ENCODE results near the gene USP46. TPM values are rescaled to one million over a fixed set of nuclear protein-coding genes. Genes with fewer than 3 reads are reported as not detected.

Gene USP46
- total RNA-seq, 1 donor: 12.7 TPM

DNA sequence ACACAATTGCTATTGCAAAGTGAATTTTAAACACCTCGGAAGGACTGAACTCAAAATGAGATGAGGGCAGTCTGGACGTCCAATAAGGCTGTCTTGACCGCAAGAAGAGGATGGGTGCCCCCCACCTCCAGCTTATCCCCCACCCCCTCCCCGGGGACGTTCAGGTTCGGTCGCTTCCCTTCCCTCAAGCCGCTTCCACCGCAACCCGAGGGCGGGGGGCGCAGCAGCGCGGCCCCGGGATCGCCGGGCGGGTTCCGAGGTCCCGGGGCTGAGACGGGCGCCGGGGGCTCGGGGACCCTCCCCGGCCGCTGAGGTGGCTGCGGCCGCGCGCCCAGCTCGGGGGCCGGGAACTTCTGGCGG lies 480 bp downstream of the USP46 start:
- peak overlapping the region; percentile 76 for H3K4me3 ChIP-seq (ENCODE audit: low read depth, low read length)
- no peak for DNase-seq (ENCODE audit: low read depth)
- no peak for TF ChIP-seq CTCF (IDR thresholded peaks at IDR 0.05; ENCODE audit: insufficient read depth, low read length)

GRCh38 chr4:52657618-52658501 lies 1.2 kb downstream of the USP46 start:
- TF ChIP-seq CTCF (IDR thresholded peaks at IDR 0.05; ENCODE audit: insufficient read depth, low read length): no peak
- DNase-seq (ENCODE audit: low read depth): peak; percentile 48
- H3K4me3 ChIP-seq (ENCODE audit: low read depth, low read length): peak overlapping the region; percentile 76

GRCh38 chr4:52657292-52657617 lies 1.8 kb downstream of the USP46 start:
- TF ChIP-seq CTCF (IDR thresholded peaks at IDR 0.05; ENCODE audit: insufficient read depth, low read length): no peak
- DNase-seq (ENCODE audit: low read depth): no peak
- H3K4me3 ChIP-seq (ENCODE audit: low read depth, low read length): no peak overlapping the region

DNA sequence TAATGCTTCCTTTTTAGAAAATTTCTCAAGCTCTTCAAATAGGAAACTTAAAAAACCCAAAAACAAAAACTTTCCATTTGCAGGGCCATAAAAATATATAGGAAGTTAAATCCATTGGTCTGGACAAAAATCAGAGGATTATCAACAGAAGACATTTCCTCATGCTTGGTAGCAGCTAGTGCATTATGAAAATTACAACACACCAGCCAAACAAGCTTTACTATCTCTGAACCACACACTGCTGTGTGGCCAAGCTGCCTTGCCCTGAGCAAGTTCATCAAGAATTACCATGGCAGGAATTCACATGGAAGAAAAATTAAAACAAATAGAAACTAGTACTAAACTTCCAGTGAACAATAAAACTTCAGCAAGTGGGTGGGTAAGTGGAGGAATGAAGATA lies 3.6 kb downstream of the USP46 start:
- no peak overlapping the region for H3K4me3 ChIP-seq (ENCODE audit: low read depth, low read length)
- DNase-seq (ENCODE audit: low read depth): peak; percentile 41
- TF ChIP-seq CTCF (IDR thresholded peaks at IDR 0.05; ENCODE audit: insufficient read depth, low read length): no peak

DNA sequence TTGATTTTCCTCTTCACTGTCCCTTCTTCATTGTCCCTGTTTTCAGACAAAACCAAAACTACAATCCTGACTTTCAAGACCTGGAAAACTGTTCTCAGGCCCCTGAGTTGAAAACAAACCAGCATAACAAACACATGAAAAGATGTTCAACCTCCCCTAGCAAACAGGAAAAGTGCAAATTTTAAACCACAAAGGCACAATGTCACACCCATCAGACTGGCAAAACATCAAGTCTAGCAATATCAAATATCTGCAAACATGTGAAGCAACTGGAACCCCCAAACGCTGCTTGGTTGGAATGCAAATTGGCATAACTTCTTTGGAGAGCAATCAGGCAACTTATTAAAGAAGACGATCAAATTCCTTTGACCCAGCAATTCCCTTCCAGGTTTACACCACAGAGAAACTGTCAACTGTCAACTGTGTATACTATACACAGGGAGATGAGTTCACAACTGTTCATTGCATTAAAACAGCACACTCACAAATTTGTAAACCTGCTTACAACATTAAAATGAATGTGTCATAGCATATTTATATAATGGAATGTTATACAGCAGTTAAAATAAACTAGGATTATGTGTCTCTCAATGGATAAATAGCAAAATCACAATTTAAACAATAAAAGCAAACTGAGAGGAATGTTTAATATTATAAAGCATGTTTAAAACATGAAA lies 7.0 kb downstream of the USP46 start:
- TF ChIP-seq CTCF (IDR thresholded peaks at IDR 0.05; ENCODE audit: insufficient read depth, low read length): no peak
- no peak for DNase-seq (ENCODE audit: low read depth)
- H3K4me3 ChIP-seq (ENCODE audit: low read depth, low read length): no peak overlapping the region

- H3K4me3 ChIP-seq (ENCODE audit: low read depth, low read length): no peak overlapping the region
- TF ChIP-seq CTCF (IDR thresholded peaks at IDR 0.05; ENCODE audit: insufficient read depth, low read length): no peak
- DNase-seq (ENCODE audit: low read depth): no peak
These were observed 10.3 kb downstream of the USP46 start for GRCh38 chr4:52648836-52649235.
